ENCODE results near the gene LYRM9. TPM values are rescaled to one million over a fixed set of nuclear protein-coding genes. Genes with fewer than 3 reads are reported as not detected.

Gene LYRM9
- polyA plus RNA-seq, 3 donors, result 5.9 to 7.6 (median 6.3) TPM

DNA sequence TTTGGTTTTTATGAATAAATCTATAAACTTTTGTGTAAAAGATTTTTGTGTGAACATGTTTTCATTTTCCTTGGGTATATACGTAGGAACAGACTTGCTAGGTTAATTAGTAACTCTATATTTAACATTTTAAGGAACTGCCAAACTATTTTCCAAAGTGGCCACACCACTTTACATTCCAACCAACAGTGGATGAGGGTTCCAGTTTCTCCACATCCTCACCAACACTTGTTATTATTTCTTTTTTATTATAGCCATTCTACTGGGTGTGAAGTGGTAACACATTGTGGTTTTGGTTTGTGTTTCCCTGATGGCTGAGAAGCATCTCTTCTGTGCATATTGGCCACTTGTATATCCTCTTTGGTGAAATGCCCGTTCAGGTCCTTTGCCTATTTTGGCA lies 20.0 kb downstream of the LYRM9 start:
- H3K4me1 Mint-ChIP-seq, result peaks cover 8% of the 10 kb centered on the region
- TF ChIP-seq, protein P1, sequence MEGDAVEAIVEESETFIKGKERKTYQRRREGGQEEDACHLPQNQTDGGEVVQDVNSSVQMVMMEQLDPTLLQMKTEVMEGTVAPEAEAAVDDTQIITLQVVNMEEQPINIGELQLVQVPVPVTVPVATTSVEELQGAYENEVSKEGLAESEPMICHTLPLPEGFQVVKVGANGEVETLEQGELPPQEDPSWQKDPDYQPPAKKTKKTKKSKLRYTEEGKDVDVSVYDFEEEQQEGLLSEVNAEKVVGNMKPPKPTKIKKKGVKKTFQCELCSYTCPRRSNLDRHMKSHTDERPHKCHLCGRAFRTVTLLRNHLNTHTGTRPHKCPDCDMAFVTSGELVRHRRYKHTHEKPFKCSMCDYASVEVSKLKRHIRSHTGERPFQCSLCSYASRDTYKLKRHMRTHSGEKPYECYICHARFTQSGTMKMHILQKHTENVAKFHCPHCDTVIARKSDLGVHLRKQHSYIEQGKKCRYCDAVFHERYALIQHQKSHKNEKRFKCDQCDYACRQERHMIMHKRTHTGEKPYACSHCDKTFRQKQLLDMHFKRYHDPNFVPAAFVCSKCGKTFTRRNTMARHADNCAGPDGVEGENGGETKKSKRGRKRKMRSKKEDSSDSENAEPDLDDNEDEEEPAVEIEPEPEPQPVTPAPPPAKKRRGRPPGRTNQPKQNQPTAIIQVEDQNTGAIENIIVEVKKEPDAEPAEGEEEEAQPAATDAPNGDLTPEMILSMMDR (IDR thresholded peaks at IDR 0.05), result no peak
- Histone ChIP-seq H3K27me3 (ENCODE audit: control insufficient read depth in 2 of 2, insufficient read depth in 2 of 2, low read length in 2 of 2) (no peaks in the 10 kb centered on the region), H3K79me2 (ENCODE audit: insufficient read depth, low read length) (no peaks in the 10 kb centered on the region), H3K4me3 (replicated peaks in 1 of 3; ENCODE audit: low read depth in 2 of 3, low read length in 3 of 3) (no peak overlapping the region), H4K20me1 (ENCODE audit: insufficient read depth, low read length) (no peaks in the 10 kb centered on the region), H2AFZ (ENCODE audit: insufficient read depth, low read depth, low read length, poor library complexity, severe bottlenecking) (no peak overlapping the region), H3K4me1 (ENCODE audit: control insufficient read depth in 1 of 2, insufficient read depth in 2 of 2, low read length in 2 of 2) (no peaks in the 10 kb centered on the region), H3K36me3 (replicated peaks in 1 of 2; ENCODE audit: control insufficient read depth in 1 of 2, insufficient read depth in 2 of 2, low read length in 2 of 2) (no peaks in the 10 kb centered on the region), H3K4me2 (replicated peaks; ENCODE audit: extremely low read depth, low read length, poor library complexity, severe bottlenecking) (no peak overlapping the region), H3K27ac (ENCODE audit: low read depth in 1 of 2, low read length in 2 of 2) (no peak overlapping the region), H3K9me3 (replicated peaks in 1 of 2; ENCODE audit: control insufficient read depth in 1 of 2, insufficient read depth in 1 of 2, low read length in 2 of 2) (no peaks in the 10 kb centered on the region), H3K9ac (ENCODE audit: insufficient read depth, low read length, poor library complexity, severe bottlenecking) (no peak overlapping the region)
- intact Hi-C loops (cut with micrococcal nuclease), result loop anchor here (10.0 kb wide), 2 partner anchors 208 to 218 kb away; no protein-coding TSS in a partner anchor
- peaks cover 0 to under 1% (median 0%) of the 10 kb centered on the region in 3 donors for H3K27me3 Mint-ChIP-seq (ENCODE audit: low read depth in 3 of 3)
- H3K9me3 Mint-ChIP-seq, result peaks cover 0 to 4% (median 0%) of the 10 kb centered on the region in 7 donors
- H3K4me3 Mint-ChIP-seq, result no peak overlapping the region
- no peaks in the 10 kb centered on the region for H3K36me3 Mint-ChIP-seq
- DNase-seq, result no peak
- 100% methylated on average over 1 of the region's 2 CpGs for WGBS (ENCODE audit: insufficient coverage)
- no peak overlapping the region for H3K27ac Mint-ChIP-seq

DNA sequence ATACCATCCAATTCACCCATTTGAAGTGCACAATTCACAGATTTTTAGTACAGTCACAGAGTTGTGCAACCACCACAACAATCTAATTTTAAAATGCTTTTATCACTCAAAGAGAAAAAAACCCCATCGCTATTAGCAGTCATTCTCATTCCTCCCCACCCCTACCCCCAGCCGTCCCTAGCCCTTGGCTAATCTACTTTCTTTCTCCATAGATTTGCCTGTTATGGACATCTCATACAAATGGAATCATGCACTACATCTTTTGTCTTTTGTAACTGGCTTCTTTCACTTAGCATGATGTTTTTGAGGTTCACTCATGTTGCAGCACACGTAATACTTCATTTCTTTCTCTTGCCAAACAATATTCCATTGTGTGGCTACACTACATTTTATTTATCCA lies 20.4 kb downstream of the LYRM9 start:
- Histone ChIP-seq H3K27ac (ENCODE audit: low read depth in 1 of 2, low read length in 2 of 2) (no peak overlapping the region), H3K9ac (ENCODE audit: insufficient read depth, low read length, poor library complexity, severe bottlenecking) (no peak overlapping the region), H3K79me2 (ENCODE audit: insufficient read depth, low read length) (no peaks in the 10 kb centered on the region), H3K4me3 (replicated peaks in 1 of 3; ENCODE audit: low read depth in 2 of 3, low read length in 3 of 3) (no peak overlapping the region), H3K36me3 (replicated peaks in 1 of 2; ENCODE audit: control insufficient read depth in 1 of 2, insufficient read depth in 2 of 2, low read length in 2 of 2) (no peaks in the 10 kb centered on the region), H2AFZ (ENCODE audit: insufficient read depth, low read depth, low read length, poor library complexity, severe bottlenecking) (no peak overlapping the region), H3K9me3 (replicated peaks in 1 of 2; ENCODE audit: control insufficient read depth in 1 of 2, insufficient read depth in 1 of 2, low read length in 2 of 2) (no peaks in the 10 kb centered on the region), H3K27me3 (ENCODE audit: control insufficient read depth in 2 of 2, insufficient read depth in 2 of 2, low read length in 2 of 2) (no peaks in the 10 kb centered on the region), H3K4me1 (ENCODE audit: control insufficient read depth in 1 of 2, insufficient read depth in 2 of 2, low read length in 2 of 2) (no peaks in the 10 kb centered on the region), H4K20me1 (ENCODE audit: insufficient read depth, low read length) (no peaks in the 10 kb centered on the region), H3K4me2 (replicated peaks; ENCODE audit: extremely low read depth, low read length, poor library complexity, severe bottlenecking) (no peak overlapping the region)
- no peak for DNase-seq
- Mint-ChIP-seq H3K27ac (no peak overlapping the region), H3K4me1 (peaks cover 8% of the 10 kb centered on the region), H3K9me3 (peaks cover 0 to 4% (median 0%) of the 10 kb centered on the region in 7 donors), H3K36me3 (no peaks in the 10 kb centered on the region), H3K4me3 (no peak overlapping the region), H3K27me3 (ENCODE audit: low read depth in 3 of 3) (peaks cover 0 to 2% (median 0%) of the 10 kb centered on the region in 3 donors)
- 100% methylated on average over 2 of the region's 3 CpGs for WGBS (ENCODE audit: insufficient coverage)
- TF ChIP-seq, protein P1 (IDR thresholded peaks at IDR 0.05), result no peak
- intact Hi-C loops (cut with micrococcal nuclease), result loop anchor here (10.0 kb wide), 2 partner anchors 208 to 218 kb away; no protein-coding TSS in a partner anchor
